Parathyroid adenoma (tissue), 2 donors: Measurements from ENCODE around the gene GGA3.

Experiments
- H2AFZ ChIP-seq: fragments of 300-600 bp; sonication (generic); one replicate; pipeline ENCODE4 v1.7.0; 2017; ENCODE audit warnings: antibody characterized with exemption, mild to moderate bottlenecking
- H3K27ac ChIP-seq: fragments of 300-600 bp; sonication (generic); one replicate; pipeline ENCODE4 v1.7.0; 2017
- H3K27me3 ChIP-seq: fragments of 300-600 bp; sonication (generic); one replicate; pipeline ENCODE4 v1.7.0; 2017; ENCODE audit warnings: low read length; ENCODE audit not compliant: control insufficient read depth, insufficient read depth
- H3K36me3 ChIP-seq: fragments of 300-600 bp; sonication (generic); one replicate; pipeline ENCODE4 v1.7.0; 2017; ENCODE audit warnings: low read length; ENCODE audit not compliant: control insufficient read depth, insufficient read depth
- H3K4me1 ChIP-seq: fragments of 300-600 bp; sonication (generic); one replicate; pipeline ENCODE4 v1.7.0; 2017; ENCODE audit warnings: control low read depth
- H3K4me2 ChIP-seq: fragments of 300-600 bp; sonication (generic); one replicate; pipeline ENCODE4 v1.7.0; 2017; ENCODE audit warnings: low read length
- H3K4me3 ChIP-seq: fragments of 300-600 bp; sonication (generic); one replicate; pipeline ENCODE4 v1.7.0; 2017; ENCODE audit warnings: low read depth, low read length
- H3K79me2 ChIP-seq: fragments of 300-600 bp; sonication (generic); one replicate; pipeline ENCODE4 v1.7.0; 2017; ENCODE audit warnings: control low read depth
- H3K9ac ChIP-seq: fragments of 300-600 bp; sonication (generic); one replicate; pipeline ENCODE4 v1.7.0; 2017; ENCODE audit warnings: mild to moderate bottlenecking
- H3K9me3 ChIP-seq: fragments of 300-600 bp; sonication (generic); one replicate; pipeline ENCODE4 v1.7.0; 2017; ENCODE audit warnings: low read length; ENCODE audit not compliant: control insufficient read depth
- CTCF ChIP-seq: fragments of 300-600 bp; sonication (generic); IDR thresholded peaks from one replicate; pipeline ENCODE4 v1.7.0; 2017; ENCODE audit warnings: antibody characterized with exemption, mild to moderate bottlenecking
- donor health status: primary hyperparathyroidism.

Gene GGA3

GRCh38 chr17:75191584-75191983 lies 69.8 kb downstream of the GGA3 start:
- H3K79me2 ChIP-seq, result no peaks in the 10 kb centered on the region
- H3K27ac ChIP-seq, result no peak overlapping the region
- H3K9ac ChIP-seq, result no peak overlapping the region
- H3K4me1 ChIP-seq, result no peaks in the 10 kb centered on the region
- no peak overlapping the region for H2AFZ ChIP-seq
- no peaks in the 10 kb centered on the region for H3K36me3 ChIP-seq
- no peak overlapping the region for H3K4me3 ChIP-seq
- H3K4me2 ChIP-seq, result no peak overlapping the region
- H3K27me3 ChIP-seq, result no peaks in the 10 kb centered on the region
- TF ChIP-seq CTCF, result no peak
- H3K9me3 ChIP-seq, result no peaks in the 10 kb centered on the region

- no peak for TF ChIP-seq CTCF
- Histone ChIP-seq H3K9ac (no peak overlapping the region), H3K27me3 (no peaks in the 10 kb centered on the region), H3K9me3 (no peaks in the 10 kb centered on the region), H3K27ac (no peak overlapping the region), H2AFZ (no peak overlapping the region), H3K4me3 (no peak overlapping the region), H3K4me1 (no peaks in the 10 kb centered on the region), H3K79me2 (no peaks in the 10 kb centered on the region), H3K4me2 (no peak overlapping the region), H3K36me3 (no peaks in the 10 kb centered on the region)
Measured at GRCh38 chr17:75188614-75189013, 72.8 kb downstream of the GGA3 start.
